Kidney (tissue), 14 donors: ENCODE results near the gene RNF224. TPM values are rescaled to one million over a fixed set of nuclear protein-coding genes. Genes with fewer than 3 reads are reported as not detected.

Experiments used
- DNase-seq, 5 donors: peaks; one replicate each; pipeline ENCODE4 v3.0.0-alpha.2; 2013 to 2020
- FAIRE-seq: peaks from 2 replicates; lab custom pipeline; 2012; peaks lifted over from hg19 to GRCh38; lab: Jason Lieb, UNC
- H3K27ac ChIP-seq, 2 donors: one replicate each; pipeline ENCODE4 v1.7.0; 2013; ENCODE audit warnings: low read depth in 2 of 2, low read length in 2 of 2, inconsistent platforms in 1 of 2
- H3K27me3 ChIP-seq: one replicate; pipeline ENCODE4 v1.7.1; 2013; ENCODE audit warnings: low read length, inconsistent platforms; ENCODE audit not compliant: control insufficient read depth, insufficient read depth
- H3K36me3 ChIP-seq, 3 donors: one replicate each; pipeline versions ENCODE4 v1.7.0 to v1.7.1; 2013; ENCODE audit warnings: low read length in 3 of 3, control low read depth in 1 of 3, inconsistent platforms in 1 of 3; ENCODE audit not compliant: insufficient read depth in 3 of 3, control insufficient read depth in 2 of 3
- H3K4me1 ChIP-seq, 3 donors: one replicate each; pipeline versions ENCODE4 v1.7.0 to v1.7.1; 2013; ENCODE audit warnings: low read length in 3 of 3, inconsistent platforms in 1 of 3, low read depth in 1 of 3; ENCODE audit not compliant: control insufficient read depth in 2 of 3, insufficient read depth in 2 of 3
- H3K4me3 ChIP-seq, 3 donors: one replicate each; pipeline versions ENCODE4 v1.7.0 to v1.8.1; 2013; ENCODE audit warnings: low read length in 3 of 3, control low read depth in 1 of 3, inconsistent platforms in 1 of 3
- H3K9ac ChIP-seq, 3 donors: one replicate each; pipeline versions ENCODE4 v1.7.0 to v1.7.1; 2013; ENCODE audit warnings: low read length in 3 of 3, control low read depth in 1 of 3, inconsistent platforms in 1 of 3
- H3K9me3 ChIP-seq, 3 donors: one replicate each; pipeline versions ENCODE4 v1.7.0 to v1.7.1; 2013; ENCODE audit warnings: low read length in 3 of 3, control low read depth in 1 of 3, inconsistent platforms in 1 of 3; ENCODE audit not compliant: control insufficient read depth in 2 of 3, insufficient read depth in 1 of 3
- intact Hi-C: fragments of 100-400 bp; cut with DNase I; formaldehyde crosslinking; loops from one replicate; pipeline ENCODE4 v1.11.1; 2022
- polyA plus RNA-seq: library from polyadenylated mRNA; stranded (reverse); fragments of 350-450 nt; fragmentation: Illumina TruSeq; extraction: RNeasy Lipid Tissue Mini Kit (QIAGEN cat#74804); gene quantifications from one replicate; pipeline ENCODE4 v1.2.3, GENCODE V29; 2014; ENCODE audit warnings: low read depth, low replicate concordance; ENCODE audit not compliant: insufficient read depth
- total RNA-seq: library from RNA; stranded (reverse); fragmentation: NEBNext Ultra II Directional; extraction: Animal tissue kit (Norgen Biotek cat#: 25700); gene quantifications from one replicate; pipeline ENCODE4 v1.2.1, GENCODE V29; 2021
- TF ChIP-seq, protein P1 (sequence below): IDR thresholded peaks from 3 replicates; pipeline ENCODE4 v1.5.1; 2012; ENCODE audit warnings: mild to moderate bottlenecking, moderate library complexity, borderline replicate concordance; ENCODE audit not compliant: insufficient read depth; ENCODE audit errors: extremely low read depth
- donor health status: control.
- donor health status: control.
- donor health status: control.
- donor health status: control.
- donor health status: control.
- donor health status: DM: yes; HTN: yes; CAD: no.
- donor health status: Normal renal cell carcinoma (clear cell type).

The RNF224 gene
- total and polyA plus RNA-seq, 2 donors from 2014 or later = 0.80 to 0.85 TPM

DNA sequence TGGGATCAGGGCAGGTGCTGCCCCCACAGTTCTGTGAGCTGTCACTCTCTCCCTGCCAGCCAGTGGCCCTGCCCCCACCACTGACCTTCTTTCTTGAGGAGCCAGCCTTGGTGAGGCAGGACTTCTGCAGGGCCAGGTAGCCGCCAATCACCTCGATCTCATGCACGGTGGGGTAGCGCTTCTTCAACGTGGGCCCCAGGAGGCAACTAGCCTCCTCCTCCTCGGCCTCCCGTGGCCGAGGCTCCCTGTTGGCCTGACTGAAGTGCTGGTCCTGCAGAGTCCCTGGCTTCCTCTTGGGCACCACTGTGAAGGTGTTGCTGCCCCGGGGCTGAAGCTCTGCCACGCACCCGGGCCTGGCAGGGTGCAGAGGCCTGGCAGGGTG is 28.4 kb upstream of the RNF224 start:
- intact Hi-C loops = no loop called here
- Histone ChIP-seq H3K9me3 (no peaks in the 10 kb centered on the region), H3K27me3 (no peaks in the 10 kb centered on the region), H3K4me3 (peak overlapping the region in 2 of 3 donors; percentile 48 to 67), H3K9ac (peak overlapping the region in 2 of 3 donors; percentile 41 to 46), H3K36me3 (no peaks in the 10 kb centered on the region), H3K4me1 (peaks cover 0 to 52% (median 16%) of the 10 kb centered on the region in 3 donors), H3K27ac (peak overlapping the region; percentile 63 to 77)
- FAIRE-seq (no peak), DNase-seq (no peak)
- TF ChIP-seq, protein P1, sequence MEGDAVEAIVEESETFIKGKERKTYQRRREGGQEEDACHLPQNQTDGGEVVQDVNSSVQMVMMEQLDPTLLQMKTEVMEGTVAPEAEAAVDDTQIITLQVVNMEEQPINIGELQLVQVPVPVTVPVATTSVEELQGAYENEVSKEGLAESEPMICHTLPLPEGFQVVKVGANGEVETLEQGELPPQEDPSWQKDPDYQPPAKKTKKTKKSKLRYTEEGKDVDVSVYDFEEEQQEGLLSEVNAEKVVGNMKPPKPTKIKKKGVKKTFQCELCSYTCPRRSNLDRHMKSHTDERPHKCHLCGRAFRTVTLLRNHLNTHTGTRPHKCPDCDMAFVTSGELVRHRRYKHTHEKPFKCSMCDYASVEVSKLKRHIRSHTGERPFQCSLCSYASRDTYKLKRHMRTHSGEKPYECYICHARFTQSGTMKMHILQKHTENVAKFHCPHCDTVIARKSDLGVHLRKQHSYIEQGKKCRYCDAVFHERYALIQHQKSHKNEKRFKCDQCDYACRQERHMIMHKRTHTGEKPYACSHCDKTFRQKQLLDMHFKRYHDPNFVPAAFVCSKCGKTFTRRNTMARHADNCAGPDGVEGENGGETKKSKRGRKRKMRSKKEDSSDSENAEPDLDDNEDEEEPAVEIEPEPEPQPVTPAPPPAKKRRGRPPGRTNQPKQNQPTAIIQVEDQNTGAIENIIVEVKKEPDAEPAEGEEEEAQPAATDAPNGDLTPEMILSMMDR = no peak

- DNase-seq = peak in 1 of 5 donors; percentile 65
- no peaks in the 10 kb centered on the region for H3K36me3 ChIP-seq
- TF ChIP-seq, protein P1 = no peak
- H3K27me3 ChIP-seq = no peaks in the 10 kb centered on the region
- H3K4me3 ChIP-seq = peak overlapping the region in 2 of 3 donors; percentile 48 to 67
- intact Hi-C loops = no loop called here
- peaks cover 3 to 55% (median 16%) of the 10 kb centered on the region in 3 donors for H3K4me1 ChIP-seq
- FAIRE-seq = no peak
- peak overlapping the region in 2 of 3 donors; percentile 19 to 41 for H3K9ac ChIP-seq
- H3K9me3 ChIP-seq = no peaks in the 10 kb centered on the region
- peak overlapping the region; percentile 47 to 63 for H3K27ac ChIP-seq
These were observed 27.7 kb upstream of the RNF224 start for GRCh38 chr9:137199411-137200121.

DNA sequence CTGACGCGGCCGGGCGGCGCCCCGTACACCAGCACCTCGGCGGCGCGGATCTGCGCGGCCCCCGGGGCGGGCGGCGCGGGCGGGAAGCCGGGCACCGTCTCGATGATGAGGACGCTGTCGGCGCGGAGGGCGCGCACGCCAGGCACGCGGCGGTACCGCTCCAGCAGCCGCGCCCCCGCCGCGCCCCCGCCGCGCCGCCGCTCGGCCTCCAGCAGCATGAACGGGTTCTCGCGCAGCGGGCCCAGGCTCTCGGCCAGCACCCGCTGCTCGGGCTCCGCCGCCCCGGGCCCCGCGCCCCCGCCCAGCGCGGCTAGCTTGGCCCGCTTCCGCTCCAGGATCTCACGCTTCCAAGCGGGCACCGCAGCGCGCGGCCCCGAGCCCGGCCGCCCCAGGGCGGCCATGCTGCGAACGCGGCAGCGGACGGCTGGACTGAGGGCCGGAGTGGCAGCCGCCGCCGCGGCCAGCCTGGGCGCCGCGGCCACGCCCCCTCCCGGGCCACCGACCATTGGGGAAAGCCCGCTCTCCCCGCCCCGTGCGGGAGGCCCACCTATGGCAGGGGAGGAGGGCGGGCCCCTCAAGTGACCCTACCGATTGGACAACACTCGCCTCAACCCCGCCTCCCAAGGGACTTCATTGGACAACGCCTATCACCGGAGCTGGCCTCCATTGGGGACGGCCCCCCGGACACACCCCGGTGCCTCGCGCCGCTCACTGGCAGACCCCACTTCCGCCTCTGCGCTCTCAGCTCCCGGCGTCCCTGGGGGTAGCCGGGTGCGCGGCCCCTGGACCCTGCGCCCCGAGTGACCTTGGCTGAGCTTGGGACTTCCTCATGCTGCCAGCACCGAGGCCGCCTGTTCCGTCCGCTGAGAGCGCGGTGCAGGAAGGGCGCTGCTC is 26.7 kb upstream of the RNF224 start, which contains the start of gene TPRN:
TSS of gene TPRN (minus strand) at position 431 of the 894 bp plus-strand sequence. CDS start at position 401, 30 bp downstream.
- intact Hi-C loops = no loop called here
- Histone ChIP-seq H3K9me3 (no peaks in the 10 kb centered on the region), H3K27ac (peak within 1 kb of the TSS; percentile 63), H3K4me3 (peak within 1 kb of the TSS; percentile 45 to 67 (median 67)), H3K4me1 (peaks cover 3 to 50% (median 16%) of the 10 kb centered on the region in 3 donors), H3K36me3 (no peaks in the 10 kb centered on the region), H3K27me3 (no peaks in the 10 kb centered on the region), H3K9ac (peak within 1 kb of the TSS in 1 of 3 donors; percentile 46)
- DNase-seq = peak; percentile 99 to 100 (median 99)
- TF ChIP-seq, protein P1 = no peak
- peak; percentile 83 for FAIRE-seq
